ENCODE data around the gene IL20RA. TPM values are rescaled to one million over a fixed set of nuclear protein-coding genes. Genes with fewer than 3 reads are reported as not detected.

The IL20RA gene
- total and polyA plus RNA-seq, 4 donors = 0.39 TPM; not detected in 3

DNA sequence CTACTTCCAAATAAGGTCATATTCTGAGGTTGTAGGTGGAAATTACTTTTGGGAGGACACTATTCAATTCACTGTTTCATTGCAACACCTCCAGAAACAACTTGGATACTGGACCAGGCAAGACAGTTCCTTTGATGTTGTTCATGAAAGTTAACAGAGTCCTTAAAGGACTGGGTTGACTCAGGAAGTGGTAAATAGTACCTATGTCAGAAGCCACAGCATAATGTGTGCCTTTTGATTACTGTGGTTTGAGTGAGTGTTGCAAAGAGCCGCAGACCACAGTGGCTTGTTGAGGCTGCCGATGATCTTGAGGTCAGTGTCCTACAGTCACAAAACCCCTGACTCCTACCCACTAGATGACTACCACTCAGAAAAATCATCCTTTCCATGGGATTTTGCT lies 10.9 kb downstream of the IL20RA start:
- ATAC-seq (ENCODE audit: low FRiP score) = no peak

GRCh38 chr6:137031122-137031521 lies 13.6 kb downstream of the IL20RA start:
- H3K36me3 ChIP-seq (ENCODE audit: control insufficient read depth in 1 of 2, insufficient read depth in 2 of 2, low read length in 1 of 2) = no peaks in the 10 kb centered on the region
- no peak overlapping the region for H3K4me3 ChIP-seq (ENCODE audit: low read length in 2 of 2)
- intact Hi-C loops (cut with DNase I) = no loop called here
- ATAC-seq (ENCODE audit: low FRiP score) (no peak), DNase-seq (no peak)
- 77 to 79% methylated on average over 3 of the region's 3 CpGs for WGBS, 2 donors
- H3K4me1 ChIP-seq (ENCODE audit: control insufficient read depth in 1 of 2, insufficient read depth in 2 of 2, low read length in 2 of 2) = no peaks in the 10 kb centered on the region
- no peaks in the 10 kb centered on the region for H3K9me3 ChIP-seq (ENCODE audit: control insufficient read depth, low read length)
- no peak overlapping the region for H3K27ac ChIP-seq (ENCODE audit: low read depth in 1 of 2, low read length in 2 of 2)
- H3K27me3 ChIP-seq (ENCODE audit: control insufficient read depth in 1 of 2, insufficient read depth in 2 of 2, low read length in 1 of 2) = no peaks in the 10 kb centered on the region

More for the DNA sequence above, 10.9 kb downstream of the IL20RA start:
- WGBS, 2 donors = 85 to 87% methylated on average over 2 of the region's 2 CpGs
- Histone ChIP-seq H3K4me3 (ENCODE audit: low read length in 2 of 2) (no peak overlapping the region), H3K4me1 (ENCODE audit: control insufficient read depth in 1 of 2, insufficient read depth in 2 of 2, low read length in 2 of 2) (no peaks in the 10 kb centered on the region), H3K27me3 (ENCODE audit: control insufficient read depth in 1 of 2, insufficient read depth in 2 of 2, low read length in 1 of 2) (no peaks in the 10 kb centered on the region), H3K9me3 (ENCODE audit: control insufficient read depth, low read length) (no peaks in the 10 kb centered on the region), H3K36me3 (ENCODE audit: control insufficient read depth in 1 of 2, insufficient read depth in 2 of 2, low read length in 1 of 2) (no peaks in the 10 kb centered on the region), H3K27ac (ENCODE audit: low read depth in 1 of 2, low read length in 2 of 2) (no peak overlapping the region)
- intact Hi-C loops (cut with DNase I) = no loop called here
- DNase-seq = no peak

DNA sequence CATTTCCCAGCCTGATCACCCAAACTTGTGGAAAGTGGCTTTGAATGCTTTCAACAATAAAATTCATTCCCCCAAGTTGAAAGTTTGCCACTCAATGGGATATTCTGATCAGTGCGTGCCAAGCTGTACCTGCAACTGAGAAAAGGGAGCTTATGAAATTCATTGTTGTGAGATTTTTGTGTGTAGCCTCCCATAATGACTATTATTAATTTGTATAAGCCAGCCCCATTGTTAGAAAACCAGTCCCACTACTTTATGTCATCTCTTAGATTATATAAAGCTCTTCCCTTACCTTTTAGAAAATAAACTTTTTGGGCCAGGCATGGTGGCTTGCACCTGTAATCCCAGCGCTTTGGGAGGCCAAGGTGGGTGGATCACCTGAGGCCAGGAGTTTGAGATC lies 15.9 kb downstream of the IL20RA start:
- Histone ChIP-seq H3K27ac (ENCODE audit: low read depth in 1 of 2, low read length in 2 of 2) (no peak overlapping the region), H3K36me3 (ENCODE audit: control insufficient read depth in 1 of 2, insufficient read depth in 2 of 2, low read length in 1 of 2) (no peaks in the 10 kb centered on the region), H3K9me3 (ENCODE audit: control insufficient read depth, low read length) (peaks cover 3% of the 10 kb centered on the region), H3K27me3 (ENCODE audit: control insufficient read depth in 1 of 2, insufficient read depth in 2 of 2, low read length in 1 of 2) (no peaks in the 10 kb centered on the region), H3K4me1 (ENCODE audit: control insufficient read depth in 1 of 2, insufficient read depth in 2 of 2, low read length in 2 of 2) (no peaks in the 10 kb centered on the region), H3K4me3 (ENCODE audit: low read length in 2 of 2) (no peak overlapping the region)
- DNase-seq = no peak
- intact Hi-C loops (cut with DNase I) = no loop called here
- 46 to 48% methylated on average over 2 of the region's 2 CpGs for WGBS, 2 donors
- ATAC-seq (ENCODE audit: low FRiP score) = no peak

DNA sequence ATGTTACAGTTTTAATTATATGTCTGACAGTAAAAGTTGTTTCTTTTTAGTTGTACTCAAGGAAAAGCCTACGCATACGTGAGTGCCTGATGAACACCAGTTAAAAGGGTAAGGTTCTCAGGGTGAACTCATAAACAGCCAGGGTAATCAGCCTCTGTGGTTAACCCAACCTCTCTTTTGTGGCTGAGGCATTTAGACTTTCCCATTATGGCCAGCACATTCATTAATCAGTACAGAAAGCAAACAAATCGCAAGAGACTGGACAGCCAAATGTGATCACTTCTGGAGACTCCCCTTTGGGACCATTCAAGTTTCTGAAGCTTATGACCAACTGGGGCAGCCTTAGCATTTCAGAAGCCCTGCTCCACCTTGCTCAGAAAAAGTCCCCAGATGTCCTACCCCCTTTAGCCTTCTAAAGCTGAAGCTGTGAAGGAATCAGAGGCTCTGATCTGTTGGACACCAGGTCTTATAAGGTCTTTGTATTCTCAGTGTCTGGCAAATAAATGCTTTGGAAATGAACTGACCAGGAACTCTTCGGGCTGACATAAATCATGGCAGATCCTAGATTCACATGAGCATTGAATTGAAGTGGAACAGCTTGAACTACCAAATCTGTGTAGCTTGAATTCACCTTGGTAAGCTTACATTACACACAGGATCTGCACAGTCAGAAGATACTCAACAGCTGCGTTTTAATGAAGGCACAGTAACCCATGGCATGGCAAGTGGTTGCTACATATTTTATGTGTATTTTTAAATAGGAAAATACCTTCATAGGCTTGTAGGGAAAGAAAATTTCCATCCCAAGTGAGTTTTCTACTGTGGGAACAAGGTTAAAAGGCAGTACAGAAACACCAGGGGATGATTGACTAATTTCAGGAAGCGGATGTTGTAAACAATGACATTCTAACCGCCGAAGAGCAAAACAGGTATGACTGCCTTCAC lies 18.7 kb downstream of the IL20RA start:
- intact Hi-C loops (cut with DNase I) = no loop called here
- Histone ChIP-seq H3K4me1 (ENCODE audit: control insufficient read depth in 1 of 2, insufficient read depth in 2 of 2, low read length in 2 of 2) (no peaks in the 10 kb centered on the region), H3K27ac (ENCODE audit: low read depth in 1 of 2, low read length in 2 of 2) (no peak overlapping the region), H3K4me3 (ENCODE audit: low read length in 2 of 2) (no peak overlapping the region), H3K36me3 (ENCODE audit: control insufficient read depth in 1 of 2, insufficient read depth in 2 of 2, low read length in 1 of 2) (no peaks in the 10 kb centered on the region), H3K27me3 (ENCODE audit: control insufficient read depth in 1 of 2, insufficient read depth in 2 of 2, low read length in 1 of 2) (no peaks in the 10 kb centered on the region), H3K9me3 (ENCODE audit: control insufficient read depth, low read length) (peaks cover 3% of the 10 kb centered on the region)
- 80 to 81% methylated on average over 8 of the region's 8 CpGs for WGBS, 2 donors
- DNase-seq (no peak), ATAC-seq (ENCODE audit: low FRiP score) (no peak)

GRCh38 chr6:137024237-137024990 lies 20.4 kb downstream of the IL20RA start:
- H3K9me3 ChIP-seq (ENCODE audit: control insufficient read depth, low read length) = peaks cover 6% of the 10 kb centered on the region
- H3K4me3 ChIP-seq (ENCODE audit: low read length in 2 of 2) = no peak overlapping the region
- DNase-seq (no peak), ATAC-seq (ENCODE audit: low FRiP score) (no peak)
- intact Hi-C loops (cut with DNase I) = no loop called here
- no peaks in the 10 kb centered on the region for H3K4me1 ChIP-seq (ENCODE audit: control insufficient read depth in 1 of 2, insufficient read depth in 2 of 2, low read length in 2 of 2)
- no peak overlapping the region for H3K27ac ChIP-seq (ENCODE audit: low read depth in 1 of 2, low read length in 2 of 2)
- H3K36me3 ChIP-seq (ENCODE audit: control insufficient read depth in 1 of 2, insufficient read depth in 2 of 2, low read length in 1 of 2) = no peaks in the 10 kb centered on the region
- no peaks in the 10 kb centered on the region for H3K27me3 ChIP-seq (ENCODE audit: control insufficient read depth in 1 of 2, insufficient read depth in 2 of 2, low read length in 1 of 2)
- WGBS, 2 donors = 80 to 81% methylated on average over 3 of the region's 3 CpGs

GRCh38 chr6:137020776-137021175 lies 24.0 kb downstream of the IL20RA start:
- intact Hi-C loops (cut with DNase I) = no loop called here
- 68 to 78% methylated on average over 4 of the region's 4 CpGs for WGBS, 2 donors
- ATAC-seq (ENCODE audit: low FRiP score) = no peak

GRCh38 chr6:137019476-137020272 lies 25.1 kb downstream of the IL20RA start:
- 45 to 54% methylated on average over 4 of the region's 4 CpGs for WGBS, 2 donors
- no peaks in the 10 kb centered on the region for H3K4me1 ChIP-seq (ENCODE audit: control insufficient read depth in 1 of 2, insufficient read depth in 2 of 2, low read length in 2 of 2)
- intact Hi-C loops (cut with DNase I) = no loop called here
- no peaks in the 10 kb centered on the region for H3K27me3 ChIP-seq (ENCODE audit: control insufficient read depth in 1 of 2, insufficient read depth in 2 of 2, low read length in 1 of 2)
- DNase-seq = no peak
- peaks cover 5% of the 10 kb centered on the region for H3K9me3 ChIP-seq (ENCODE audit: control insufficient read depth, low read length)
- no peak overlapping the region for H3K27ac ChIP-seq (ENCODE audit: low read depth in 1 of 2, low read length in 2 of 2)
- H3K36me3 ChIP-seq (ENCODE audit: control insufficient read depth in 1 of 2, insufficient read depth in 2 of 2, low read length in 1 of 2) = no peaks in the 10 kb centered on the region
- ATAC-seq (ENCODE audit: low FRiP score) = no peak
- H3K4me3 ChIP-seq (ENCODE audit: low read length in 2 of 2) = no peak overlapping the region

More at GRCh38 chr6:137020776-137021175, 24.0 kb downstream of the IL20RA start:
- no peaks in the 10 kb centered on the region for H3K36me3 ChIP-seq (ENCODE audit: control insufficient read depth in 1 of 2, insufficient read depth in 2 of 2, low read length in 1 of 2)
- no peaks in the 10 kb centered on the region for H3K27me3 ChIP-seq (ENCODE audit: control insufficient read depth in 1 of 2, insufficient read depth in 2 of 2, low read length in 1 of 2)
- no peaks in the 10 kb centered on the region for H3K4me1 ChIP-seq (ENCODE audit: control insufficient read depth in 1 of 2, insufficient read depth in 2 of 2, low read length in 2 of 2)
- H3K27ac ChIP-seq (ENCODE audit: low read depth in 1 of 2, low read length in 2 of 2) = no peak overlapping the region
- H3K4me3 ChIP-seq (ENCODE audit: low read length in 2 of 2) = no peak overlapping the region
- no peak for DNase-seq
- peaks cover 6% of the 10 kb centered on the region for H3K9me3 ChIP-seq (ENCODE audit: control insufficient read depth, low read length)

GRCh38 chr6:137017081-137017480 lies 27.7 kb downstream of the IL20RA start:
- H3K9me3 ChIP-seq (ENCODE audit: control insufficient read depth, low read length) = peaks cover 3% of the 10 kb centered on the region
- intact Hi-C loops (cut with DNase I) = no loop called here
- no peak overlapping the region for H3K4me3 ChIP-seq (ENCODE audit: low read length in 2 of 2)
- H3K36me3 ChIP-seq (ENCODE audit: control insufficient read depth in 1 of 2, insufficient read depth in 2 of 2, low read length in 1 of 2) = no peaks in the 10 kb centered on the region
- no peak overlapping the region for H3K27ac ChIP-seq (ENCODE audit: low read depth in 1 of 2, low read length in 2 of 2)
- no peaks in the 10 kb centered on the region for H3K27me3 ChIP-seq (ENCODE audit: control insufficient read depth in 1 of 2, insufficient read depth in 2 of 2, low read length in 1 of 2)
- ATAC-seq (ENCODE audit: low FRiP score) = no peak
- no peak for DNase-seq
- no peaks in the 10 kb centered on the region for H3K4me1 ChIP-seq (ENCODE audit: control insufficient read depth in 1 of 2, insufficient read depth in 2 of 2, low read length in 2 of 2)
- WGBS, 2 donors = 23 to 25% methylated on average over 3 of the region's 3 CpGs
